GM12872 (cell line): Measurements from ENCODE around the gene GUCY2F.

Source experiments
- TF ChIP-seq, protein P1 (sequence below): IDR thresholded peaks from 3 replicates; pipeline ENCODE4 v1.5.1; 2011; ENCODE audit warnings: low read depth, mild to moderate bottlenecking, low read length, moderate library complexity; ENCODE audit not compliant: insufficient read depth

The GUCY2F gene

GRCh38 chrX:109448282-109448938, 33.5 kb downstream of the GUCY2F start:
- TF ChIP-seq, protein P1, sequence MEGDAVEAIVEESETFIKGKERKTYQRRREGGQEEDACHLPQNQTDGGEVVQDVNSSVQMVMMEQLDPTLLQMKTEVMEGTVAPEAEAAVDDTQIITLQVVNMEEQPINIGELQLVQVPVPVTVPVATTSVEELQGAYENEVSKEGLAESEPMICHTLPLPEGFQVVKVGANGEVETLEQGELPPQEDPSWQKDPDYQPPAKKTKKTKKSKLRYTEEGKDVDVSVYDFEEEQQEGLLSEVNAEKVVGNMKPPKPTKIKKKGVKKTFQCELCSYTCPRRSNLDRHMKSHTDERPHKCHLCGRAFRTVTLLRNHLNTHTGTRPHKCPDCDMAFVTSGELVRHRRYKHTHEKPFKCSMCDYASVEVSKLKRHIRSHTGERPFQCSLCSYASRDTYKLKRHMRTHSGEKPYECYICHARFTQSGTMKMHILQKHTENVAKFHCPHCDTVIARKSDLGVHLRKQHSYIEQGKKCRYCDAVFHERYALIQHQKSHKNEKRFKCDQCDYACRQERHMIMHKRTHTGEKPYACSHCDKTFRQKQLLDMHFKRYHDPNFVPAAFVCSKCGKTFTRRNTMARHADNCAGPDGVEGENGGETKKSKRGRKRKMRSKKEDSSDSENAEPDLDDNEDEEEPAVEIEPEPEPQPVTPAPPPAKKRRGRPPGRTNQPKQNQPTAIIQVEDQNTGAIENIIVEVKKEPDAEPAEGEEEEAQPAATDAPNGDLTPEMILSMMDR = no peak

GRCh38 chrX:109441266-109441665, 40.6 kb downstream of the GUCY2F start:
- TF ChIP-seq, protein P1 = no peak

DNA sequence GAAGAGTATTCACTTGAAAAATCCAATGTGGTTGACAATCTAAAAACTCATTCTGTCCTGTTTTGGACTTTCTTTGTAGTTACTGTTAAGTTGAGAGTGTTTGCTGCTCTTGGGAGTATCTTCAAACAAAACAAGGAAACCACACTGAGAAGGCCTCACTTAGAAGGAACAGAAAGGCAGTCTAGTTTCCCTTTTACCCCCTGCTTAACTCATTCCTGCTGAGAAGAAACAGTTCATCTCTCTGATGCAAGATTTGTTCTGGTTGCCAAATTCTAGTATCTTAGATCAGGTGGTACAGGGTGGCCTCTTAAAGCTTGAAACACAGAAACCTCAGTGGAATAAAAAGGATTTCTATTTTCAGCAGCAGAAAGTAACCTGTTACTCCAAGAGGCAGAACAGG, 41.4 kb downstream of the GUCY2F start:
- TF ChIP-seq, protein P1 = no peak

DNA sequence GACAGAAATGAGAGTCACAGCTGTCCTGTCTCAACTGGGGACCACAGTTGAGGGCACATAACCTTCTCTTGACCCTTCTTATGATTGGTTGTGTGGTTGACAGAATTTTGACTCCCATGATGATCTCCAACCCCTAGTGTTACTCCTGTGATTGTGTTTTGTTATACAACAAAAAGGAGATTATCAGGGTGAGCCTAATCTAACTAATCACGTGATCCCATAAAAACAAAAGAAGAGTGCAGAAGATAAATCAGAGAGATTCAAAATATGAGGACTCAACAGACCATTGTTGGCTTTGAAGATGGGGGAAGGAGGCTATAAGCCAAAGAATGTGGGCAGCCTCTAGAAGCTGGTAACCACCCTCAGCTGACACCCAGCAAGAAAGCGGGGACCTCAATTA, 72.7 kb downstream of the GUCY2F start:
- TF ChIP-seq, protein P1 = no peak

GRCh38 chrX:109403922-109404321, 78.0 kb downstream of the GUCY2F start:
- TF ChIP-seq, protein P1 = no peak

DNA sequence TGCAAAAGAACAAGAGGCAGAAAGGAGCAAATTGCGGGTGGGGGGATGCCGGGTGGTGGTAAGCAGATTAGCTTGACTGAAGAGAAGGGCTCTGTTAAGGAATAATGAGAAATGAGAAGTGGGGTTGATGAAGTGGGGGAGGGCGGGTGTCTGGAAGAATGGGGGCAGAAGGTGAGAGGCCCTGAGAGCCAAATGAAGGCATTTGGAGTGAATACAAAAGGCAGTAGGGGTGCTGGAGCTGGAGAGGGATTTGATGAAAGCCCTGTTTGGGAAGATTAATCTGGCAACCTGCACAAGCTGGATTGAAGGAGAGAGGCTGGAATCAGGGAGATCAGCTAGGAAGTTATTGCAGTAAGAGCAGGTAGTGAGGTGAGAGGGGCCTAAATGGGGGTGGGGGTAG, 82.1 kb downstream of the GUCY2F start:
- TF ChIP-seq, protein P1 = no peak

DNA sequence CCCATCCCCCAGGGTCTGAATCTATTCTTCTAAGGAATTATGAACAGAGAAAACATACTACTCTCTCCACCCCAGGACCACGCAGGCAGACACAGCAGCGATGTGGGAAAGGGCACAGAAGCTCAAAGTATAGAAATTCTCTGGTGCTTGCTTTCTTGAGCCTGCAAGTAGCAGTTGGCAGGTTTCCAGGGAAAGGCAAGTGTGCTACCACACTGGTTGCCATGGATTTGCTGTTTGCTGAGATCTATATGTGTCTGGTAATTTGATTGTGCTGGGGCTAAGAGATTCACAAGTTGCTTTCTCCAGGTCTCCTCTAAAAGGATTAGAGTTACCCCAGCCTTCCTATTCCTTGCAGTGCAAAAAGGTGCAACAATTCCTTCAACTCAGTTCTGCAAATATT, 83.1 kb downstream of the GUCY2F start:
- TF ChIP-seq, protein P1 = no peak
